Measurements from ENCODE around the gene POLD2. TPM values are rescaled to one million over a fixed set of nuclear protein-coding genes. Genes with fewer than 3 reads are reported as not detected.

Gene POLD2
- total RNA-seq, 4 donors from 2014 or later: 33.9 to 87.9 (median 71.0) TPM

DNA sequence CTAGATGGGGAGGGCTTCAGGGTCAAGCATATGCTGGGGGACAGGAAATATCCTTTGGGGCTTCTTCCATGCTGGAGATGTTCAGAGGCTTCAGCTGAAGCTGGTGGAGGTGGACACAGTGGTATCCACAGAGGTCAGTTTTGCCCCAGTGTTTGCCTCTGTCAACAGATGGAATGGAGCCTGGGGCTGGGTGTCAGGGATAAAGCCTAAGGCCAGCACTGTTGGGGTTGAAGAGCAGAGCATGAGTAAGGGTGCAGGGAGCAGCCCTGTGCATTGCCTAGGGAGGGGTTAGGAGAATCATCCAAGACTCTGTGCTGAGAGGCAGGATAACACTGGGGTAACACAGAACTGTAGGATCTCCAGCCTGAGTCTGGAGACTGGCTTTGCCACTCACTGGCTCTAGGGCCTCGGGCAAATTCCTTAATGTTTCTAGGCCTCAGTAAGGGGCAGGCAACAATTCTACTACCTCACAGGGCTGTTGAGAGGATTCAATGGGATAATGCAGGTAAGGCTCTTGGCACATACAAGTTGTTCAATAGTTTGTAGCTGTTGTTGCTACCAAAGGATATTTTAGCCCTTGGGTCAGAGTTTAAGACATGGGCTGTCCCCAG is 39.5 kb upstream of the POLD2 start:
- no peak for DNase-seq (ENCODE audit: low spot score in 2 of 2)
- Histone ChIP-seq H3K36me3 (no peaks in the 10 kb centered on the region), H3K27me3 (no peaks in the 10 kb centered on the region), H3K4me3 (no peak overlapping the region), H3K27ac (no peak overlapping the region), H3K9me3 (peaks cover 0 to 3% (median 0%) of the 10 kb centered on the region in 4 donors), H3K4me1 (no peaks in the 10 kb centered on the region)
- TF ChIP-seq EP300 (IDR thresholded peaks at IDR 0.05) (no peak), POLR2A (IDR thresholded peaks at IDR 0.05) (no peak)
- 40 to 56% methylated on average over 1 of the region's 1 CpG for WGBS, 2 donors

DNA sequence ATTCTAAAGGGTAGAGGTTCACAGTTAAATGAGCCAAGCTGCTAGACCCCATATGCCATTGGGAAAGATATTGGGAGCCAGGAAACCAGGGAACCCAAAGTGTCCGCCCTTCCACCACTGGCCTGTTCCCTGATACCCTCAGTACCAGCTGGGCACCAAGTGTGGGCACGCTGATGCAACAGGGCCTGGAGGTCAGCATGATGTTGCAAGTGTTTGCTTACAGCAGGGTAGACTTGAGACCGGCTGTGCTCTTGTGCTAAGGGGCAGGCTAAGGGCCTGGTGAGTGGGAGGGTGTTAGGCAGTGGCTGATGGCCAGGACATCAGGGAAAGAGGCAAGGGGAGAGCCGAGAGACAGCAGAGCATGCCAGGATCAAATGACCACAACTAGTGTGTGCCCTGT is 38.8 kb upstream of the POLD2 start:
- H3K4me3 ChIP-seq: no peak overlapping the region
- no peak for DNase-seq (ENCODE audit: low spot score in 2 of 2)
- 46 to 73% methylated on average over 4 of the region's 4 CpGs for WGBS, 2 donors

GRCh38 chr7:44161371-44161770 is 38.0 kb upstream of the POLD2 start:
- WGBS, 2 donors: 94 to 97% methylated on average over 2 of the region's 2 CpGs
- no peaks in the 10 kb centered on the region for H3K27me3 ChIP-seq
- H3K4me1 ChIP-seq: no peaks in the 10 kb centered on the region
- peaks cover 0 to 3% (median 0%) of the 10 kb centered on the region in 4 donors for H3K9me3 ChIP-seq
- H3K4me3 ChIP-seq: no peak overlapping the region
- H3K27ac ChIP-seq: no peak overlapping the region
- DNase-seq (ENCODE audit: low spot score in 2 of 2): no peak
- no peaks in the 10 kb centered on the region for H3K36me3 ChIP-seq
- TF ChIP-seq POLR2A (IDR thresholded peaks at IDR 0.05) (no peak), CTCF (IDR thresholded peaks at IDR 0.05) (no peak), EP300 (IDR thresholded peaks at IDR 0.05) (no peak)

More for the DNA sequence above, 38.8 kb upstream of the POLD2 start:
- Histone ChIP-seq H3K27ac (no peak overlapping the region), H3K4me1 (no peaks in the 10 kb centered on the region), H3K9me3 (peaks cover 0 to 3% (median 0%) of the 10 kb centered on the region in 4 donors), H3K36me3 (no peaks in the 10 kb centered on the region), H3K27me3 (no peaks in the 10 kb centered on the region)
- TF ChIP-seq CTCF (IDR thresholded peaks at IDR 0.05) (no peak), EP300 (IDR thresholded peaks at IDR 0.05) (no peak), POLR2A (IDR thresholded peaks at IDR 0.05) (no peak)

GRCh38 chr7:44159824-44160630 is 36.7 kb upstream of the POLD2 start:
- Histone ChIP-seq H3K36me3 (no peaks in the 10 kb centered on the region), H3K4me3 (no peak overlapping the region), H3K27me3 (no peaks in the 10 kb centered on the region), H3K9me3 (peaks cover 0 to 3% (median 0%) of the 10 kb centered on the region in 4 donors), H3K27ac (no peak overlapping the region), H3K4me1 (no peaks in the 10 kb centered on the region)
- 82 to 92% methylated on average over 4 to 5 of the region's 5 CpGs for WGBS, 2 donors
- no peak for DNase-seq (ENCODE audit: low spot score in 2 of 2)
- no peak for TF ChIP-seq CTCF (IDR thresholded peaks at IDR 0.05)
- TF ChIP-seq EP300 (IDR thresholded peaks at IDR 0.05): no peak
- TF ChIP-seq POLR2A (IDR thresholded peaks at IDR 0.05): no peak

DNA sequence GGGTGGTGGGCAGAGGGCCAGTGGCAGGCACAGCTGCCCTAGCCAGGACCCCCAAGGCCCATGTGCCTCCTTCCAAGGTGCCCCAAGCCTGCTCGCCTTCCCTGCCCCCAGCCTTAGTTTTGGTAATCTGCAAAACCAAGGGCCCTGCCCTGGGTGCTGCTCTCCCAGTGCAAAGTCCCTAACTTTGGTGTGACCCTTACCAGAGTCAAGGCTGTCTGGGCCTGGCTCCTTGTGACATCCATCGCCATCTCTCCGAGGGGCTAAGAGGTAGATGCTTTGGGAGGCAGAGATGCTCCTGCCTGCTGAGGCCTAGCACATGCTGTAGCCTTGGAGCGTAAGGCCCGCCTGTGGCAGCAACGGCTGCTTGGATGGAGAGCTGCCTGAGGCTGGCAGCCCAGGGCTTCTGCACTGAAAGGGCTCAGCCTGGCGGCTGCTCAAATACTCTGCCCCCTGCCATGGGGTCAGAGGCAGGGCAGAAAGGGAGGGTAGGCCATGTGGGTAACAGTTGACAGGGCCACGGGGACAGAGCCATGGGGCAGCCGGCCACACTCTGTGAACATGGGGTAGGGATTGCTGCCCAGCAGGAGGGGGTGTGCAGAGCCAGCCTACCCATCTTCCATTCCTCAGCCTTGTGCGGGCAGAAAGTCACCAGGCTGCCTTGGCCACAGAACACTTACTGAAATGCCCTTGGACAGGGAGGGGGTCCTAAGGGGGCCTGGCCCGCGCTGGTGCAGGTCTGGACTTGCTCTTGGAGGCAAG is 35.7 kb upstream of the POLD2 start:
- H3K4me1 ChIP-seq: no peaks in the 10 kb centered on the region
- no peak overlapping the region for H3K4me3 ChIP-seq
- no peaks in the 10 kb centered on the region for H3K27me3 ChIP-seq
- no peak overlapping the region for H3K27ac ChIP-seq
- no peaks in the 10 kb centered on the region for H3K9me3 ChIP-seq
- TF ChIP-seq EP300 (IDR thresholded peaks at IDR 0.05) (no peak), POLR2A (IDR thresholded peaks at IDR 0.05) (no peak), CTCF (IDR thresholded peaks at IDR 0.05) (no peak)
- no peaks in the 10 kb centered on the region for H3K36me3 ChIP-seq
- 63 to 83% methylated on average over 6 to 9 of the region's 12 CpGs for WGBS, 2 donors
- DNase-seq (ENCODE audit: low spot score in 2 of 2): no peak
